Renal cortex interstitium (tissue), 15 donors: ENCODE data around the gene DAPK2. TPM values are rescaled to one million over a fixed set of nuclear protein-coding genes. Genes with fewer than 3 reads are reported as not detected.
"Not testable (repeated sequence)": the region's sequence is repeated elsewhere in the genome, so short reads cannot be mapped to it uniquely, and the experiment has no call there.

ENCODE experiments used
- DNase-seq, 11 donors: peaks; one replicate each; pipeline ENCODE4 v3.0.0-alpha.2; 2013; ENCODE audit warnings: low read depth in 9 of 11, low spot score in 4 of 11; ENCODE audit errors: extremely low read depth in 1 of 11
- long read RNA-seq, 16 experiments: transcript quantifications; one replicate each; lab custom pipeline, GENCODE V29; 2026
- polyA plus RNA-seq, 3 donors: library from polyadenylated mRNA; unstranded; fragments of 120-200 nt; gene quantifications; one replicate each; pipeline ENCODE4 v1.2.1, GENCODE V29; 2013; ENCODE audit not compliant: insufficient read length in 3 of 3

DAPK2 gene
- polyA plus RNA-seq, result 1 to 10 TPM; 5.8 to 6.4 (median 5.8) TPM
- long read RNA-seq, donor 1, partial matches to known transcripts, result 0 of 2 reads
- long read RNA-seq, donor 1, other reads (novel, unspliced or antisense), result 0 of 2 reads
- long read RNA-seq, donor 2, result 0 reads
- long read RNA-seq, donor 3, result 0 reads
- long read RNA-seq, donor 4, partial matches to known transcripts, result 0 of 1 reads
- long read RNA-seq, donor 4, other reads (novel, unspliced or antisense), result 0 of 1 reads
- long read RNA-seq, donor 5, result 0 reads
- long read RNA-seq, donor 6, partial matches to known transcripts, result 0 of 2 reads
- long read RNA-seq, donor 6, other reads (novel, unspliced or antisense), result 0 of 2 reads
- long read RNA-seq, donor 7, result 0 reads
- long read RNA-seq, donor 8, result 0 reads
- long read RNA-seq, donor 9, result 0 reads
- long read RNA-seq, donor 10, partial matches to known transcripts, result 0 of 1 reads
- long read RNA-seq, donor 10, other reads (novel, unspliced or antisense), result 0 of 1 reads
- long read RNA-seq, donor 11, result 0 reads
- long read RNA-seq, donor 12, result 0 reads
- long read RNA-seq, donor 13, result 0 reads
- long read RNA-seq, donor 14, result 0 reads
- long read RNA-seq, donor 15, result 0 reads
- long read RNA-seq, donor 16, partial matches to known transcripts, result 0 of 2 reads
- long read RNA-seq, donor 16, other reads (novel, unspliced or antisense), result 0 of 2 reads

DNA sequence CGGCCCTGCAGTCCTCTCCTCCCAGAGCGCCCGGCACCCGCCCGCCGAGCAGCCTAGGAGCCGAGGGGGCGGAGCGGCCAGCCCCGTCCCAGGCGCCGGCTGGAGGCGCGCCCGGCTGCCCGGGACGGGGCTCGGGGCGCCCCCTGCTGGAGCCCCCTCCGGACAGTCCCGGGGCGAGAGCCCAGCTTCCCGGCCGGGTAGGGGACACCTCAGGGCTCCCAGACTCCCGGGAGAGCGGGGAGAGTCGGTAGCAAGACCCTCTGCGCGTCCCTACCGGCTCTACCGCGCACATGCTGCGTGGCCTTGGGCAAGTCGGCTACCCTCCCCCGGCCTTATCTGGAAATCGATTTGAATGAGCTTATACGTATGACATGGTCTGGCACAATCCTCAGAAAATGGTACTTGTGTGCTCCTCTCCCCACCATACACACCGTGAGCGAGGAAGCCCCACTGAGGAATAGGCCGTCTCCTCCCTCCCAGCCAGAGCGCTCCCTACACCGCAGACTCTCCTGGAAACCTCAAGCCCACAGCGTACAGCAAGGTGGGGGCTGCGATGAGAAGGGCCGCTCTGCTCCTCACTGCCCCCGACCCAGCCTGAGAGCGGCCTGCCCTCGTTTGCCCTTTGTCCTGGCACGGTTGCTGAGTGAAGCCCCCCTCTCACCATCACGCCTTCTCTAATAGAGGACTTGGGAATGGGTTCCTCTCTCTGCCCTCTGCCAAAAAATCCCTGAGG is at the start of gene DAPK2:
DAPK2 (minus strand) TSS at position 65 of the 733 bp plus-strand sequence. CDS start 6,224 bp downstream, outside the sequence.
- DNase-seq, result peak in 10 of 11 donors; percentile 33 to 72 (median 56)

DNA sequence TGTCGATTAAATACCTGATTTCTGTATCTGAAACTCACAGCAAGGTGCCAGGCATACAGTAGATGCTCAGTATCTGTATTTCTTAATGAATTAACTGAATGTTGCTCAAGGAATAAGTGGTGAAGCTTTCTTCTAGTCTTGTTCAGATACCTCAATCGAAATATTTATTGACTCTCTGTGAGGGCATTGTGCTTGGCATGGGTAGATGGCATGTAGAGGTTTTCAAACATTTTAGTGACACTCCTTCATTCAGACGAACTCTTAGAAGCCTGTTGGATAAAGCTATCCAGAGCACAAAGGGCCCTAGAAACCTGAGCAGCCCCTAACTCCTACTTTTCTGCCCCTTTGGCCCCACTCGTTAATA is 49.1 kb upstream of the DAPK2 start:
- no peak for DNase-seq

DNA sequence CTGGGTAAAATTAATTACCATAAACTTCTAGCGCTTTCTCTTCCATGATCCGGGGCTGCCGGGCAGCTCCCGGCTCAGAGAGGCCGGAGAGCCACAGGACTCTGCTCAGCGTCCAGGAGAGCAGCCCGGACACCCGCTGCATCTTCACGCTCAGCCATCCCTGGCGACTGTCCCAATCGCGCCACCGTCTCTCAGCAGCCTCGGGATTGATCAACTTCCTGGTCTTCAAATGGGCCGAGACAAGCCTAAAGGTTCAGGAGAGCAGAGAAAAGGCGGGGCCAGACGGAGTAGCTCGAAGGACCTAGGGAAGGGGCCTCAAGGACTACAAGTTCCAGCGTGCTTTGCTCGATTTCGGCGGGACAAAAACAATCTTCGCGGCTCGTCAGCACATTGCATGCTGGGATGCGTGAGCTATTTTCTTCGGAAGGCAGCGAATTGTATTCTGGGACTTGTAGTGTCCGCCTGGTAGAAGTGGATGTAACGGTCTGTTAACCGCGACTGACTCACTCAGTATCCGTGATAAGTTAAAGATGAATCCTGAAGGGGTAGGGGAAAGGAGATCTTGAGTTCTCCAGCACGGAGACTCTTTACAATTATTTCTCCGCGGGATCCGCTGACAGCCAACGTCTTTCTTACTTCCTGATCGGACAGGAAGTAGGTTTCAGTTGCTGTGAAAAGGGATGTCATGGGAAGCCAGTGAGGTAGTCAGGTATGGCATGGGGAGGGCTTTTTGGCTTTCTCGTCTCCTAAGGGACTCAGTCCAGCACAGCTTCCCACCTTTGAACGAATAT is 47.5 kb upstream of the DAPK2 start, which contains the start of gene CIAO2A:
CIAO2A (minus strand) TSS at position 212 of the 791 bp plus-strand sequence; CDS start at position 142, 70 bp downstream.
- DNase-seq, result peak; percentile 95 to 99 (median 97)

DNA sequence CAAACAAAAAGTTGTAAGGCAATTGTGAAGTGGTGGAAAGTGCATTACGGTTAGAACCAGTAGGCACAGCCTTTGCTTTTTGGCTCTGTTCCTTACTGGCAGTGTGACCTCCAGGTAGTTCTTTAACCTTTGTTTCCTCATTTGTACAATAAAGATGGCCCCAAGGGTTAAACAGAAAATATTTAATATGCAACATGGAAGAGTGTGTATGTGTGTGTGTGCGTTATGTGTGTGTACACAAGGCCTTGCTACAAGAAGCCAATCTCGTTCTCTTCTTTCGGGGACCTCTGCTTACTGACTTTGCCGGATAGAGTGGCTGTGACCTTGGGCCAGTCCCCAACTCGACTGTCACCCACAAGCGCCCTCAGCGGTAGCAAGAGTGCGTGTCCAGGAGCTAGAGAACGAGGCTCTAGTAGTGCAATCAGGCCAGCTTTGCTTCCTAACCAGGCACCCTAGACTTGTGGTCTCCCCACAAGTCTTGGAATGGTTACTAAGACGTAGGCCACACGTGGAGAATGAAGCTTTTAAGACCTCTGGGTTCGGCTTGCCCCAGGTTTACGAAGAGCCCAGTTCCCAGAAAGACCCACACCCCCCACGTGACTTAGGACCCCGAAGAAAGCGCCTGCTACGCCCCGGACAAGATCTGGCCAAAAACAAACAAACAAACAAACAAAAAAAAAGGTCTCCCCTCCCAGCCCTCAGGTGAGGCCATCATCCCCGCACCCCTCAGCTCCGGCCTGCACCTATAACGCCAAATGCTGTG is 46.8 kb upstream of the DAPK2 start:
- DNase-seq, result peak in 4 of 11 donors; percentile 39 to 56 (median 44)

DNA sequence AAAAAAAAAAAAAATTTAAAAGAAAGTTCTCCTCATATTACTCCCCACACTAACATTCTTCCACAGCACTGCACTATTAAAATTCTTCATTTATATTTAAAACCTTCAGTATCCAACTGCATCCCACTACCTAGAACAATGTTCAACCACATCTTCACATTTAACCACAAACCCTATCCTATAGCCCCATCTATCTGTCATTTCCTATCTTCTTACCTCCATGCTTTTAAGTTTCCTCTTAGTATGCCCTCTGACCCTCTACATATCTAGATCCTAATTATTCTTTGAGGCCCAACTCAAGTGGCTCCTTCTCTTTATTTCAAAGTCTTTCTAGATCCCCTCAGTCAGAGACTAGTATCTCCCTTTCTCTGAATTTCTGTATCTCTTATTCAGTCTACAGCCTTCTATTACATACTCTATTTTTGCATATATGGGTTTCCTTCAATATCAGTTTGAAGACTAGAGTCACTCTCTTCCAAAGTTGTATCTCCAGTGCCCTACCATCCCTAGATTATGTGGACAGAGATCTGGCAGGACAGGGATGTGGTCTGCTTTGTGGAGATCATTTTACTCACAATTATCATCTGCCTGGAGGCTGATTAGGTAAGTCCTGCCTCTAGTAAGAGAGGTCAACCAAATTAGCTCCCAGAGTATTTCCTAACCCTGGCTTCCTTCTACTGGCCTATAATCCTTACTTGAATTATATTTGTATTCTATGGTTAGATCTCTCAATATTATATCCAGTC is 46.0 kb upstream of the DAPK2 start:
- DNase-seq, result no peak

DNA sequence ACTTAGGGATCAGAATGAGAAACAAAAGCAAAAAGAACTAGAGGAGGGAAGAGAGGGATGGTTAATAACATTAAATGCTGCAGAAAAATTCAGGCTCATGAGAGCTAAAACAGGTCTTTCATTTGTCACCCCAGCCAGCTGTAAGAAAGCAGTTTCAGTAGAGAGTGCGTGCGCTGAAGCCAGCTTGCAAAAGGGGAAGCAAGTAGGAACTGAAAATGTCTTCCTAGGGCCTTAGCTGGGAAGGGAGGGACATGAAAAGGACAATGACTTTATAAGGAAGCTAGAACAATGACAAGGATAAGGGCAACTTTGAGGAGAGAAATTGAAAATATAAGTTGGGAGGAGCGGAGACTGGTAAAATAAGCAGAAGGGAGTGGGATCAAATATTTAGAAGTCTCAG is 44.2 kb upstream of the DAPK2 start:
- no peak for DNase-seq

DNA sequence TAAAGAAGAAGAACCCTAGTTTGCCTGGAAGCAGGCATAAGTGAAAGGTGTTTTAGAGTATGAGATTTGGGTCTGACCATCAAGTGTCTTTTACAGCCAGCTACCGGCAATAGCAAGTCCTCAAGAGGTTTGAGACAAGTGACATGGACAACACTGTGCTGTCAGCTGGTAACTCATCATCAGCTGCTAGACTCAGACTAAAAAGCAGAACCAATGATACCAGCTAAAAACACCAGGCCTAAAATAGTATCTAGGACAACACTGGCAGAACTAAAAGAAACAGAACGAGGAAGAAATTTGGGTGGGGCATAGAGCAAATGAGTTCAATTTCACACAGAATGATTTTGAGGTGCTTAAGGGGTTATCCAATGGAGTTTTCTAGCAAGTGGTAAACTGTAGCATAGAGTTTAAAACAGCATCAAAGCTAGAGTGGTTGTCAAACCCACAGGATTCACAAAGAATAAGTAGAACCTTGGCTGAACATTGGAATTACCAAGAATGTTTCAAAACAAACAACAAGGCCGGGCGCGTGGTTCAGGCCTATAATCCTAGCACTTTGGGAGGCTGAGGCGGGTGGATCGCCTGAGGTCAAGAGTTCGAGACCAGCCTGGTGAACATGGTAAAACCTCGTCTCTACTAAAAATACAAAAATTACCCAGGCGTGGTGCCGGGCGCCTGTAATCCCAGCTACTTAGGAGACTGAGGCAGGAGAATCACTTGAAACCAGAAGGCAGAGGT is 43.4 kb upstream of the DAPK2 start:
- DNase-seq, result no peak

DNA sequence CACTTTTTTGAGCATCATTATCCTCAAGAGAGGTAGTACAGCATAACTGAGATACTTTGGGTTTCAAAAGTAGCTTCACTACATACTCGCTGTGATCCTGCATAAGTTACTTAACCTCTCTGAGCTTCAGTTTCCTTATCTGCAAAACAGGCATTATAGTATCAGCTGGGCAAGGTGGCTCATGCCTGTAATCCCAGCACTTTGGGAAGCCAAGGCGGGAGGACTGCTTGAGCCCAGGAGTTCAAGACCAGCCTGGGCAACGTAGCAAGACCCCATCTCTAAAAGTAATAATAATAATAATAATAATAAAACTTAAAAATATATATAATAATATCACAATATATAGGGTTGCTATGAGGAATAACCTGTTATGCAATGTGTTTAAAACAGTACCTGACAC is 36.5 kb upstream of the DAPK2 start:
- DNase-seq, result no peak

DNA sequence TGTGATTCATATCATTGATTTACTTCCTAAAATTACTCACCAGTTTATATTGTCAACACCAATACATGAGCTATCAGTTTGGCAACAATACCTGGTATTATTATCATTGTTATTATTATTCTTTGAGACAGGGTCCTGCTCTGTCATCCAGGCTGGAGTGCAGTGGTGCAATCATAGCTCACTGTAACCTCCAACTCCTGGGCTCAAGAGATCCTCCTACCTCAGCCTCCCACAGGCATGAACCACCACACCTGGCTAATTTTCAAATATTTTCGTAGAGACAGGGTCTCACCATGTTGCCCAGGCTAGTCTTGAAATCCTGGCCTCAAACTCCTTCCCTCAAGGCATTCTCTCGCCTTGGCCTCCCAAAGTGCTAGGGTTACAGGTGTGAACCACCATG is 27.2 kb upstream of the DAPK2 start:
- not testable (repeated sequence) for DNase-seq

DNA sequence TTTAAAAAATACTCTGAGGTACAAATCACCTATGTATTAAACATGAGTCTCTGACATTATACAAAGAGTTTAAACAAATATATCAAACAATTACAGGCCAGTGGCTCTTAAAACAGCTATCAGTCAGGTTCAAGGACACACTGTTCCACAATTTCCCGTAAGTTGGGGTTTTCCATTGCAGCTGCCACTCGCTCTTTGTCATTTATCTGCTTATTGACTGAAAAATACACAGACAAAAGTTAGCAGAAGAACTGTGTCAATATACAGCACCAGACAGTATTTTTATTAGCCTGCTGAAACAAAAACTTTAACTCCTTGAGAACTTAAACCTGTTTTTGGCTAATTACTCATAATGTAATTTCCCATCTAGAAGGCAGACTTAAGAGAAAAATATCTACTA is 26.5 kb upstream of the DAPK2 start:
- no peak for DNase-seq

DNA sequence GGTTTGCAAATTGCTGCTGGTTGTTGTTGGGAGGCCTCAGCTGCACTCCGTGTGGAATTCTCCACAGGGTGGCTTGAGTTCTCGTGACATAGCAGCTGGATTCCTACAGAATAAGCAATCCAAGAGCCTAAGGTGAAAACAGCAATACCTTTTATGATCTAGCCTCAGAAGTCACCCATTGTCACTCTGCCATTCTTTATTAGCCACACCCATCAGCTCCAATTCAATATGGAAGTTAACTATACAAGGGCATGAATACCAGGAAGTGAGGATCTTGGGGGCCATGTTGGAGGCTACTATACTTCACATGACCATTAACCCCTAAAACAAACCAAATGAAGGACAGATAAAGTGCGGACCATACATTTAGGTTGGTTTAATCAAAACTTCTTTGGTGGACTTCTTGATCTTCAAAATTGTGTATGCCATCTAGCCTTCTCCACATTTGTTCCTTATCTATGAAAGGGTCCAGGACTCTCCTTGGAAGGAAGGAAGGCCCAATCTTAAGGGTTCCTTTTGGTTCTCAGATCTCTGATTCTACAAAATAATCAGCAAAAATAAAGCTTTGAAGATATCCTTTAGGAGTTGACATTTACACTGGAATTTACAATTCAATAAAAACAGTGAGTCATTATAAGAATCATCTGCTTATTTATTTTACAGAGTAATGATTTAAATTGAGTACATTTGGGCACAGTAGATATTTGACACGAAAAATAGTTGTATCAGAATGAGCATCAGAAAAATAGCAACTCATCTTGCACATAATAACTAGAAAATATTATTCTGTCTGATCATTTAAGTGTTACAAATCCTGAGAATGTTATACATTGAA is 25.9 kb upstream of the DAPK2 start:
- no peak for DNase-seq

DNA sequence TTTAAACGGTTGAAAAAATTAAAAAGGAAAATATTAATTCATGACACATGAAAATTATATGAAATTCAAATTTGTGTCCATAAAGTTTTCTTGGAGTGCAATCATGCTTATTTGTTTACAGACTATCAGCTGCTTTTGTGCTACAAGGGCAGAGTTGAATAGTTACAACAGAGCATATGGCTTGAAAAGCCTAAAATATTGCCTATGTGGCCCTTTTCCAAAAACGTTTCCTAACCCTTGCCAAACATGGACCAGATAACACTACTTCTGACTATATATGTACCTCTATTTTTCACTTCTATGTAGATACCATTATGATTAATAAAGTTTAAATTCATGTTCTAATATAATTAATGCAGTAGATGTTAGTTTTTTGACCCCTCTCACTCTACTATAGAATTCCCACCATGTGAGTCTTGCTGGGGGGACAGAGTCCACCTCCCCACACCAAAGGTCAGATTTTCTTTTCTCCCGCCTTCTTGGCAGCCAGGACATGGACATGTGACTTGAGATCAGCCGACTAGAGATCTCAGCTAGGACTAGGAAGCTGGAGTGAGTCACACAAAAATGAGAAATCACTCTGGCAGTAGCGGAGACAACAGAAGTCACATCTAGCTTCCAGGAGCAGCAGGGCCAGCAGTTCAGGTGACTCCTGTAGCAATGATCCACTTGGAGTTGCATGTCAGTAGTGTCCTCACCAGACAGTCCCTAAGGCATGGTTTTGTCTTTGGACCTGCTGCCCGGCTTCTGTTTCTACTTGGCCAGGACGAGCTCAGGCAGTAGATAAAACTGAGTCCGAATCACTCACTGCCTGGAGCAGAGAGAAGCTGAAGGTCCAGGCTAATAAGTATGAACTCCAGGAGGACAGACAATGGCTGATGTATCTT is 24.9 kb upstream of the DAPK2 start:
- DNase-seq, result peak in 1 of 11 donors; percentile 40

DNA sequence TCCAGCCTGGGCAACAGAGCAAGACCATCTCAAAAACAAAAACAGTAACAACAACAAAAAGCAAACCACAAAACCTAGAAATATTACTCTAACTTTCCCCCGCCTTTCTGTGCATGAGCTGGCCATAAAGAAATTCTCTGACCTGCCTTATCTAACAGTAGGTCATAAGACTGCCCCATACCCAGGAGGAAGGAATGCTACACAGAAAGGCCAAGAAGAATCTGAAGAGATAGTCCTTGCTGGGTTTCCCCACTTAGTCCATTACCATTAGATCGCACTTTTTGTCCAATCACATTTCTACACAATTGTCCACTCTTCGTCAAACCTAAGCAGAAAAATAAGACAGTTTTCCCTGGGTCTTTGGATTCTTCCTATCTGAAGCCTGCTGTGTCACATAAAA is 23.8 kb upstream of the DAPK2 start:
- DNase-seq, result no peak

DNA sequence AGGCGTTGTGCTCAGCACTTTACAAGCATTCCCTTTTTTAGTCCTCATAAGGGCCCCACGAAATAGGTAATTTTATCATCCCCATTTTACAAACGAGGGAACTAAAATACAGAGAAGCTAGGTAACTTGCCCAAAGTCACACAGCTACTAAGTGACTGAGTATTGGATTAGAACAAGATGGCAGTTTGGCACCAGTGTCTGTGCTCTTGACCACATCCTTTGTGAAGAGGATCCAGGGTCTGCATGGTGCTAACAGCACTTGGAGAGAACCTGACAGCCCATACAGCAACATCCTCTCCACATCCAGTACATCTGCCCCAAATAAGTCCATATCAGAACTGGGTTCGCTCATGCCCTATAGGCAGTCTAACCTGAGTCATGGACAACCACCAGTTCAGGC is 21.8 kb upstream of the DAPK2 start:
- no peak for DNase-seq

DNA sequence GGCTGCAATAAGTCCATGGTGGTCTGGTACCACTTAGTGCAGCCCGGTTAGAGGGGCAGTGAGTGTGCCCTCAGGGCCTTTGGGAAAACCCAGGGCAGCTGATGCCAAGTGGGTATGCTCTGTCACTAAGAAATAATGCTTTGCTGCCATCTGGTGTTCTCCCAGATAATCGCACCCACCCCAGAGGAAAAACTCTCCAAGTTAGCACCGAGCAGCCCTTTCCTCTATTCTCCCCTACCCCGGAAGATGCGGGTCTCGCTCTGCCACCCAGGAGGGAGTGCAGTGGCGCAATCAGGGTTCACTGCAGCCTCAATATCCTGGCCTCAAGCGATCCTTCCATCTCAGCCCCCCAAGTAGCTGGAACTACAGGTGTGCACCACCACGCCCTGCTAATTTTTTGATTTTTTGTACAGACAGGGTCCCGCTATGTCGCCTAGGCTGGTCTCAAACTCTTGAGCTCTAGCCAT is 21.3 kb upstream of the DAPK2 start:
- peak in 7 of 11 donors; percentile 37 to 67 (median 49) for DNase-seq
